HG03565 (cell line): ENCODE measurements around the gene POU4F2.
"Not testable (repeated sequence)": the region's sequence is repeated elsewhere in the genome, so short reads cannot be mapped to it uniquely, and the experiment has no call there.

Experiments
- ATAC-seq: cut with Tn5 transposase; IDR thresholded peaks from one replicate; pipeline ENCODE4 v1.9.1; 2021; ENCODE audit warnings: mild to moderate bottlenecking, moderate library complexity; ENCODE audit not compliant: unreplicated experiment

The POU4F2 gene

DNA sequence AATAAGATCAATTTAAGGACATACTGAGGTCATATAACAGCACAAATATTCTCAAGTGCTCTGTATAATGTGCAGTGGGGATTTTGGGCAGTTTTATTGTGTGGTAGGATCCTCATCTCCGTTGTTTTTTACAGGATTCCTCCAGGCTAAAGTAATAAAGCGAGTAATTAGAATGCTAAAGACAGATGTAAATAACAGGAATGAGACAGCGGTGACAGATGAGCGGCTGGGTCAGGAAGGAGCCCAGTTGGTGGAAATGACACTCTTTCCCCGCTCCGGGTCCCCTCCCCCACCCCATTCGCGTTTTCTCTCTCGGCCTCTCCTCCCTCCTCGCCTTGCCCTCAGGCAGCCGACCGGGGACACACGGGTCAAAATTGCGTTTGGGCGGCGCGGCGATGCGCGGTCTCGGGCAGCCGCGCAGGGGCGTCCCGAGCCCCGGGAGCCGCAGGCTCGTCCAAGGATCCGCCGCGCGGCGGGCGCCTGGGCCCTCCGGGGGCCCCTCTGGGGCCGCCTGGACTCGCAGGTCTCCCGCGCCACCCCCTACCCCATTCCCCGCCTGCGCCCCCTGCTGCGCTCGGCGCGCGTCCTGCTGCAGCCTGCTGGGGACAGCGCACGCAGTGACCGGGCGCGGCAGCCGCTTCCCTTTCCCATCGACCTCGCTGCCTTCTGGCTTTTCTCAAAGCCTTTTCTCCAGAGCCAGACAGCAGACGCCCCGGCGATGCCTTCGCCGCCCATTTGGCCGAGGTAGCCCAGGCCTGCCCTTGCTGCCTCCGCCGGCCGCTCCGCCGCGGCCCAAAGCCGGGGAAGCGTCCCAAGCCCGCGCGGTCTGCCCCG lies 16.2 kb downstream of the POU4F2 start:
- no peak for ATAC-seq

DNA sequence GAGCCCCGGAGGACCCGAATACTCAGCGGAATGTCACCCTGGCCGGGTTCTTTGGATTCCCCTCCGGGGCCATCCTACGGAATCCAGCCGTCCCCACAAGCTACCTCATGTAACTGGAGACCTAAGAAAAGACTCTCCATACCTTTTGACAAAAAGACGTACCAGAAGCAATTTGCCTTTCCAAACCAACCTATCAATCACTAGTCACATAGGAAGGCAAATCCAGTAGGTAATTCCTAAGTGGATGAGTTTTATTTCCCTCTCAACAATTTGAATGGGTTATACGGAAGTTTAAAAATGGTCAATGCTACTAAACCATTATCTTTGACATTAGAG lies 16.8 kb downstream of the POU4F2 start:
- ATAC-seq, result no peak

DNA sequence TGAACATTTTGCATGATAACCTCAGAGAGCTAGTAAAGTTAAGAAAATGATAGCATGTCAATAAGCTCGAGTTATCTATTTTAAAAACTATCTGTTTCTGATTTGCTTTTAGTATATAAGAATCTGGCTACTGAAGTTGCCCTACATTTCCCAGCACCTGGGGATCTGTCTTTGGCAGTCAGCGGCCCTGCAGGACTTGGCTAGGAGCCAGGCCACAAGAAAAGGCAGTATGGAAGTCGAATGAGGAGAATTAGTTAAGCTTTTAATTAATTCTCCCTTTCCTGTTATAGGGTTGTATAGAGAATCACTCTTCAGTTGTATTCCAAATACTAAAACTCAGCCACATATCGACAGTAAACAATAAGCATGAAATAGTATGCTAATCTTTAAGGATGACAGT lies 22.7 kb downstream of the POU4F2 start:
- no peak for ATAC-seq

DNA sequence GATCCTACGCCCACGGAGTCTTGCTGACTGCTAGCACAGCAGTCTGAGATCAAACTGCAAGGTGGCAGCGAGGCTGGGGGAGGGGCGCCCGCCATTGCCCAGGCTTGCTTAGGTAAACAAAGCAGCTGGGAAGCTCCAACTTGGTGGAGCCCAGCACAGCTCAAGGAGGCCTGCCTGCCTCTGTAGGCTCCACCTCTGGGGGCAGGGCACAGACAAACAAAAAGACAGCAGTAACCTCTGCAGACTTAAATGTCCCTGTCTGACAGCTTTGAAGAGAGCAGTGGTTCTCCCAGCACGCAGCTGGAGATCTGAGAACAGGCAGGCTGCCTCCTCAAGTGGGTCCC lies 25.2 kb downstream of the POU4F2 start:
- not testable (repeated sequence) for ATAC-seq

DNA sequence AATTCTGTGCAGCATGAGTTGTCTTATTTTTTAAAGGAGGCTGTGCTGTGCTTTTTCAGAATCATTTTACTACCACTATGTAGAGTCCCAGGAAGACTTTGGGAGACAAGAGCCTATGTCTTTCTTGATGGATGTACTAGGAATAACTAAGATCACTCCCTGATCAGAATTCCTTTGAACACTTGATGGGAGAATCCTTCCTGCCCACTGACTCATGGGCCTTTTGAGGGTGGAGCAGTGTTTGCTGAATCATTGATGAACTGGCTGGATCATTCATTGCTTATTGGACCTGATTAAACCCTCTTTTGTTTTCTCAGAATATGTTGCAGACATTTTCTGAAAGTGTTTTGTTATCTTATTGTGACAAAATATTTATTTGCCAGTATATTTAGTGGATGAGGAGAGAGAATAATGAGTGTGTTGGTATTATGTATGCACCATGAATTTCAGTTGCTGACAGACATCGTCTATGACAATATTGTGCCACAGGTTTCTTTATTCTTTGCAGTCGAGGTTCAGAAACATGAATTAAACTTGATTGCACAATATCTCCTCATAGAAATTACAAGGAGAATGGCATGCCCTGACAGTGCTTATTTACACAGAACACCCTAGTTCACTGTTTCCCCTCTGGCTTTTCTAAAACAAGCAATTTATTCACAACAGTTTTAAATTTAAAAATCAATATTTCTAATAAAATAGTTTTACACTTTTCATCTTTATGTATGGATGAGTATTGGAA lies 36.3 kb downstream of the POU4F2 start:
- no peak for ATAC-seq
